A673 (cell line): Measurements from ENCODE around the gene KIF19. TPM values are rescaled to one million over a fixed set of nuclear protein-coding genes. Genes with fewer than 3 reads are reported as not detected.

ENCODE experiments used
- BruUV-seq: library from RNA; stranded (reverse); fragments of 400-500 nt; replicated peaks from 2 replicates; lab custom pipeline; 2021; lab: Mats Ljungman, UMichigan
- CTCF ChIA-PET: fragments of 300-600 bp; sonication (Branson Sonifier 250); formaldehyde crosslinking; loops from one replicate; lab custom pipeline; 2022; ENCODE audit warnings: antibody characterized with exemption; lab: Charles Lee
- POLR2A ChIA-PET: fragments of 300-600 bp; sonication (Branson Sonifier 250); formaldehyde crosslinking; loops from one replicate; lab custom pipeline; 2022; ENCODE audit warnings: antibody characterized with exemption; ENCODE audit not compliant: low non-redundant PET; lab: Charles Lee
- DNase-seq: peaks from one replicate; pipeline ENCODE4 v3.0.0-alpha.2; 2015; ENCODE audit warnings: low spot score
- H3K27ac ChIP-seq: fragments of 200-600 bp; sonication (generic); 2 replicates; pipeline ENCODE4 v1.5.1; 2016; ENCODE audit warnings: mixed run types, low read depth, mild to moderate bottlenecking, mixed read lengths, antibody characterized with exemption, low read length; ENCODE audit not compliant: poor library complexity, severe bottlenecking
- H3K27me3 ChIP-seq: fragments of 200-600 bp; sonication (generic); replicated peaks from 2 replicates; pipeline ENCODE4 v1.6.1; 2017; ENCODE audit warnings: mixed run types, low read depth, mild to moderate bottlenecking, mixed read lengths, antibody characterized with exemption, low read length; ENCODE audit not compliant: insufficient read depth, poor library complexity
- H3K36me3 ChIP-seq: fragments of 200-600 bp; sonication (generic); 2 replicates; pipeline ENCODE4 v1.6.1; 2016; ENCODE audit warnings: mixed run types, mild to moderate bottlenecking, mixed read lengths, antibody characterized with exemption, low read length; ENCODE audit not compliant: insufficient read depth, poor library complexity, severe bottlenecking
- H3K4me1 ChIP-seq: fragments of 200-600 bp; sonication (generic); 2 replicates; pipeline ENCODE4 v1.6.1; 2017; ENCODE audit warnings: mixed run types, mild to moderate bottlenecking, mixed read lengths, antibody characterized with exemption, low read length; ENCODE audit not compliant: insufficient read depth, poor library complexity, severe bottlenecking
- H3K4me3 ChIP-seq: fragments of 200-600 bp; sonication (generic); 2 replicates; pipeline ENCODE4 v1.5.1; 2016; ENCODE audit warnings: low read depth, mixed run types, mild to moderate bottlenecking, mixed read lengths, low read length; ENCODE audit not compliant: poor library complexity, severe bottlenecking
- H3K9me3 ChIP-seq: fragments of 200-600 bp; sonication (generic); 2 replicates; pipeline ENCODE4 v1.6.1; 2016; ENCODE audit warnings: mixed run types, low read depth, mild to moderate bottlenecking, mixed read lengths, antibody characterized with exemption, low read length; ENCODE audit not compliant: poor library complexity, severe bottlenecking
- CTCF ChIP-seq: fragments of 300-800, 200-600 bp; sonication (generic); conservative IDR thresholded peaks from 2 replicates; pipeline ENCODE4 v1.5.1; 2017; ENCODE audit warnings: low read depth, mild to moderate bottlenecking, antibody characterized with exemption, low read length, moderate library complexity, mixed read lengths
- EZH2 ChIP-seq: fragments of 200-600 bp; sonication (generic); IDR thresholded peaks from 2 replicates; pipeline ENCODE4 v1.6.1; 2017; ENCODE audit warnings: borderline replicate concordance, low read depth, mild to moderate bottlenecking, mixed read lengths, antibody characterized with exemption, low read length; ENCODE audit not compliant: poor library complexity, severe bottlenecking
- intact Hi-C: fragments of 100-400 bp; cut with micrococcal nuclease; formaldehyde crosslinking; loops from one replicate; pipeline ENCODE4 v1.10.0; 2022; ENCODE audit not compliant: unreplicated experiment
- total RNA-seq: library from RNA; stranded (reverse); gene quantifications from 2 replicates; pipeline ENCODE4 v1.2.3, GENCODE V29; 2021

The KIF19 gene
- total RNA-seq, 1 experiment from 2014 or later = not detected

GRCh38 chr17:74369221-74369620 lies 43.2 kb downstream of the KIF19 start:
- BruUV-seq = no TSS peak
- POLR2A ChIA-PET = no interaction called here

DNA sequence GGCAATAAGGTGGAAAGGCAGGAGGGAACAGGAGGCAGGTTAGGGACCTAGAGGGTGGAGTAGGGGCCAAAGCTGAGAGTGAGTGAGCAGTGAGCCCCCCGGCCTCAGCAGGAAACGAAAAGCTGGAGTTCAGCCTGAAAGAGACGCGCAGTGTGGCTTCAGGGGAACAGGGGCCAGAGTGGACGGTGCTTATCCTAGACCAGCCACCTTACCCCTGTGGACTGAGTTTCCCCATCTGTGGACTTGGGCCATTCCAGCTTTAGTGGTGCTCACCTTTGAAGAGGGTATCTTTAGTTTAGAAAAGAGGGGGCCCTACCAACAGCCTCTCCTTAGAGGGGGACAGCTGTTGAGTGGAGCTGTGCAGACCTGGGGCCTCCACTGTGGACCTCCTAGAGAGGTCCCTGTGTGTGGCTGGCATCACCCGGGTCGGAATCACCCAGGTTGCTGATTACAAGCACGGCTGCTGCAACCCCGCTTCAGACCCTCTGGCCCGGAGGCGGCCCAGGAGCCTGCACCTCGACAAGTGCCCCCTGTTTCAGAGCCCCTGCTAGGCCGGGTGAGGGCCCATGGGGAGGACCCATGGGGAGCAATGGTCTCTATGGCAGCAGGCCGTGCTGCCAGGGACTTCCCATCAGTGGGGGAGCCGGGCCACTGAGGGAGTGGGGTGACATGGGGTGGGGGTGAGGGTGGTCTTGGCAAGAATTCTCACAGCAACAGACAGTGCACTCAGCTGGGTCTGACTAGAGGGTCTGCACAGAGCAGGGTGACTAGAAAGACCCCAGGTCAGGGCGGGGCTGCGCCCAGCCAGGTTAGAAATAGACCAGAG lies 43.9 kb downstream of the KIF19 start:
- no peaks in the 10 kb centered on the region for H3K27me3 ChIP-seq
- intact Hi-C loops = loop anchor here (2.0 to 10.0 kb wide), 2 partner anchors 123 to 235 kb away; no protein-coding TSS in a partner anchor
- ChIA-PET POLR2A (interaction anchor here (0.6 kb wide), 1 partner anchor 139 kb away, joined by 6 read pairs; no protein-coding TSS in a partner anchor), CTCF (interaction anchor here (1.3 to 2.2 kb wide), 2 partner anchors 9 kb away, joined by 5 to 11 read pairs; no protein-coding TSS in a partner anchor)
- no peak for TF ChIP-seq EZH2
- no peak for TF ChIP-seq CTCF
- peaks cover 15% of the 10 kb centered on the region for H3K4me1 ChIP-seq
- no peak for DNase-seq
- no peaks in the 10 kb centered on the region for H3K36me3 ChIP-seq
- H3K9me3 ChIP-seq = no peaks in the 10 kb centered on the region
- no peak overlapping the region for H3K27ac ChIP-seq
- H3K4me3 ChIP-seq = no peak overlapping the region
- no TSS peak for BruUV-seq

More at GRCh38 chr17:74369221-74369620, 43.2 kb downstream of the KIF19 start:
- Histone ChIP-seq H3K27ac (no peak overlapping the region), H3K27me3 (no peaks in the 10 kb centered on the region), H3K4me3 (no peak overlapping the region), H3K36me3 (no peaks in the 10 kb centered on the region), H3K9me3 (no peaks in the 10 kb centered on the region), H3K4me1 (peaks cover 15% of the 10 kb centered on the region)
- CTCF ChIA-PET = interaction anchor here (0.6 to 2.2 kb wide), 6 partner anchors 10 to 251 kb away, joined by 3 to 11 read pairs (median 3); no protein-coding TSS in a partner anchor
- intact Hi-C loops = loop anchor here (2.0 to 10.0 kb wide), 2 partner anchors 124 to 236 kb away; no protein-coding TSS in a partner anchor
- peak; percentile 77 for DNase-seq
- no peak for TF ChIP-seq CTCF

GRCh38 chr17:74371653-74372147 lies 45.7 kb downstream of the KIF19 start:
- Histone ChIP-seq H3K4me3 (no peak overlapping the region), H3K4me1 (peaks cover 15% of the 10 kb centered on the region), H3K9me3 (no peaks in the 10 kb centered on the region), H3K36me3 (no peaks in the 10 kb centered on the region), H3K27me3 (no peaks in the 10 kb centered on the region), H3K27ac (no peak overlapping the region)
- BruUV-seq = no TSS peak
- DNase-seq = no peak
- POLR2A ChIA-PET = no interaction called here
- CTCF ChIA-PET = interaction anchor here (1.3 kb wide), 1 partner anchor 7 kb away, joined by 5 read pairs; no protein-coding TSS in a partner anchor
- TF ChIP-seq EZH2 (no peak), CTCF (no peak)
- intact Hi-C loops = no loop called here
